ENCODE measurements around the gene OR51T1. TPM values are rescaled to one million over a fixed set of nuclear protein-coding genes. Genes with fewer than 3 reads are reported as not detected.

OR51T1 gene
- total RNA-seq, 1 donor = not detected

- no peak for TF ChIP-seq CTCF (IDR thresholded peaks at IDR 0.05; ENCODE audit: insufficient read depth, low read depth, low read length)
- DNase-seq (ENCODE audit: low read depth) = no peak
- no peak overlapping the region for H3K4me3 ChIP-seq (ENCODE audit: low read depth, low read length)
These were observed 8.6 kb downstream of the OR51T1 start for GRCh38 chr11:4890279-4890678.

- TF ChIP-seq CTCF (IDR thresholded peaks at IDR 0.05; ENCODE audit: insufficient read depth, low read depth, low read length) = peak; percentile 19
- DNase-seq (ENCODE audit: low read depth) = peak; percentile 84
- no peak overlapping the region for H3K4me3 ChIP-seq (ENCODE audit: low read depth, low read length)
These were observed 10.4 kb downstream of the OR51T1 start for GRCh38 chr11:4891996-4892640.

- no peak for TF ChIP-seq CTCF (IDR thresholded peaks at IDR 0.05; ENCODE audit: insufficient read depth, low read depth, low read length)
- H3K4me3 ChIP-seq (ENCODE audit: low read depth, low read length) = no peak within 1 kb of the TSS
- DNase-seq (ENCODE audit: low read depth) = no peak
These were observed 21.8 kb downstream of the OR51T1 start, which contains the start of gene OR51A7 for GRCh38 chr11:4903484-4903883. OR51A7 (plus strand) TSS chr11:4903783; CDS start chr11:4907370, 3,587 bp downstream.

GRCh38 chr11:4916581-4916980 lies 34.9 kb downstream of the OR51T1 start:
- no peak overlapping the region for H3K4me3 ChIP-seq (ENCODE audit: low read depth, low read length)
- no peak for DNase-seq (ENCODE audit: low read depth)
- no peak for TF ChIP-seq CTCF (IDR thresholded peaks at IDR 0.05; ENCODE audit: insufficient read depth, low read depth, low read length)

- DNase-seq (ENCODE audit: low read depth) = no peak
- no peak for TF ChIP-seq CTCF (IDR thresholded peaks at IDR 0.05; ENCODE audit: insufficient read depth, low read depth, low read length)
- H3K4me3 ChIP-seq (ENCODE audit: low read depth, low read length) = no peak within 1 kb of the TSS
These were observed 37.5 kb downstream of the OR51T1 start, which contains the start of gene OR51G2 for GRCh38 chr11:4919250-4919649. OR51G2 (minus strand) TSS chr11:4919350; CDS start chr11:4915663, 3,687 bp downstream.

- TF ChIP-seq CTCF (IDR thresholded peaks at IDR 0.05; ENCODE audit: insufficient read depth, low read depth, low read length) = no peak
- no peak for DNase-seq (ENCODE audit: low read depth)
- no peak overlapping the region for H3K4me3 ChIP-seq (ENCODE audit: low read depth, low read length)
These were observed 40.1 kb downstream of the OR51T1 start for GRCh38 chr11:4921796-4922195.

- no peak for DNase-seq (ENCODE audit: low read depth)
- TF ChIP-seq CTCF (IDR thresholded peaks at IDR 0.05; ENCODE audit: insufficient read depth, low read depth, low read length) = no peak
- no peak overlapping the region for H3K4me3 ChIP-seq (ENCODE audit: low read depth, low read length)
These were observed 40.6 kb downstream of the OR51T1 start for GRCh38 chr11:4922304-4922703.

Data from fibroblast of villous mesenchyme (primary cell).